GM19467 (cell line): Measurements from ENCODE around the gene HLA-A.
A peak's percentile ranks its signal among the peaks of the same experiment; 100 is the strongest.
"Not testable (repeated sequence)": the region's sequence is repeated elsewhere in the genome, so short reads cannot be mapped to it uniquely, and the experiment has no call there.

Experiments
- ATAC-seq: cut with Tn5 transposase; IDR thresholded peaks from one replicate; pipeline ENCODE4 v1.9.1; 2021; ENCODE audit warnings: mild to moderate bottlenecking, moderate library complexity; ENCODE audit not compliant: unreplicated experiment

The HLA-A gene

GRCh38 chr6:29942275-29943052, at the start of gene HLA-A:
Gene HLA-A, plus strand, starts transcription at chr6:29942532. Its CDS starts 22 bp downstream, at chr6:29942554.
- peak; percentile 84 for ATAC-seq

GRCh38 chr6:29892696-29893095, 49.6 kb upstream of the HLA-A start:
- no peak for ATAC-seq

- no peak for ATAC-seq
Measured at GRCh38 chr6:29899281-29899680, 43.1 kb upstream of the HLA-A start.

- ATAC-seq: no peak
Measured at GRCh38 chr6:29905286-29905685, 37.0 kb upstream of the HLA-A start.

- no peak for ATAC-seq
Measured at GRCh38 chr6:29907637-29908340, 34.5 kb upstream of the HLA-A start.

- ATAC-seq: no peak
Measured at GRCh38 chr6:29908341-29908662, 34.0 kb upstream of the HLA-A start.

- no peak for ATAC-seq
Measured at GRCh38 chr6:29908710-29909109, 33.6 kb upstream of the HLA-A start.

GRCh38 chr6:29909985-29910384, 32.3 kb upstream of the HLA-A start:
- ATAC-seq: no peak

GRCh38 chr6:29912840-29913239, 29.5 kb upstream of the HLA-A start:
- no peak for ATAC-seq

- no peak for ATAC-seq
Measured at GRCh38 chr6:29916741-29917140, 25.6 kb upstream of the HLA-A start.

- no peak for ATAC-seq
Measured at GRCh38 chr6:29917857-29918256, 24.5 kb upstream of the HLA-A start.

GRCh38 chr6:29919506-29920445, 22.6 kb upstream of the HLA-A start:
- ATAC-seq: no peak

- no peak for ATAC-seq
Measured at GRCh38 chr6:29924287-29924686, 18.0 kb upstream of the HLA-A start.

- no peak for ATAC-seq
Measured at GRCh38 chr6:29924731-29925130, 17.6 kb upstream of the HLA-A start.

- no peak for ATAC-seq
Measured at GRCh38 chr6:29925321-29925720, 17.0 kb upstream of the HLA-A start.

- peak; percentile 34 for ATAC-seq
Measured at GRCh38 chr6:29925727-29926412, 16.5 kb upstream of the HLA-A start.

GRCh38 chr6:29926413-29927274, 15.7 kb upstream of the HLA-A start:
- ATAC-seq: peak; percentile 44

- no peak for ATAC-seq
Measured at GRCh38 chr6:29927275-29927569, 15.1 kb upstream of the HLA-A start.

- no peak for ATAC-seq
Measured at GRCh38 chr6:29927841-29928388, 14.4 kb upstream of the HLA-A start.

- ATAC-seq: not testable (repeated sequence)
Measured at GRCh38 chr6:29930047-29930446, 12.3 kb upstream of the HLA-A start.
